ENCODE data around the gene CCL8. TPM values are rescaled to one million over a fixed set of nuclear protein-coding genes. Genes with fewer than 3 reads are reported as not detected.
A peak's percentile ranks its signal among the peaks of the same experiment; 100 is the strongest.

The CCL8 gene
- total RNA-seq, 1 donor from 2014 or later: 1.5 TPM

DNA sequence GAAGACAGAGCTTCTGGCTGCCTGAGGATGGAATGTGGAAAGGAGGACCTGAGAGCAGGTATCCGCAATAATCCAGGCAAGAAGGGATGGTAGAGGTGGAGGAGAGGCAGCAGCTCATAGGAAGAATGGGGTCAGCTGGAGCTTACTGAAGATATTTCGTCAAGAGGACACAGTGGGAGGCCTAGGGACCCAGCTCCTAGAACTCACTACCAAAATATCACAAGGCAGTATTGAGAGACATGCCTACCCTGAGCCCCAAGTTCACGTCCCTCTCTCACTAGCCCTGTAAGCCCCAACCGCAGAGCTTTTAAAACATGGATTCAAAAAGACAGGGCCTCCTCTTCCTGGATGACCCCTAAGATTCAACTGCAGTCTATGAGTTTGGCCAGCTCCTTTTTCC is 14.2 kb upstream of the CCL8 start:
- intact Hi-C loops (cut with DNase I): loop anchor here (10.0 kb wide), 1 partner anchor 100 kb away; no protein-coding TSS in a partner anchor
- no peak overlapping the region for H3K4me3 ChIP-seq
- no peak for DNase-seq
- H3K27me3 ChIP-seq: no peaks in the 10 kb centered on the region
- H3K4me1 ChIP-seq: peaks cover 24% of the 10 kb centered on the region
- no peak for ATAC-seq
- no peaks in the 10 kb centered on the region for H3K9me3 ChIP-seq
- TF ChIP-seq, protein P1, sequence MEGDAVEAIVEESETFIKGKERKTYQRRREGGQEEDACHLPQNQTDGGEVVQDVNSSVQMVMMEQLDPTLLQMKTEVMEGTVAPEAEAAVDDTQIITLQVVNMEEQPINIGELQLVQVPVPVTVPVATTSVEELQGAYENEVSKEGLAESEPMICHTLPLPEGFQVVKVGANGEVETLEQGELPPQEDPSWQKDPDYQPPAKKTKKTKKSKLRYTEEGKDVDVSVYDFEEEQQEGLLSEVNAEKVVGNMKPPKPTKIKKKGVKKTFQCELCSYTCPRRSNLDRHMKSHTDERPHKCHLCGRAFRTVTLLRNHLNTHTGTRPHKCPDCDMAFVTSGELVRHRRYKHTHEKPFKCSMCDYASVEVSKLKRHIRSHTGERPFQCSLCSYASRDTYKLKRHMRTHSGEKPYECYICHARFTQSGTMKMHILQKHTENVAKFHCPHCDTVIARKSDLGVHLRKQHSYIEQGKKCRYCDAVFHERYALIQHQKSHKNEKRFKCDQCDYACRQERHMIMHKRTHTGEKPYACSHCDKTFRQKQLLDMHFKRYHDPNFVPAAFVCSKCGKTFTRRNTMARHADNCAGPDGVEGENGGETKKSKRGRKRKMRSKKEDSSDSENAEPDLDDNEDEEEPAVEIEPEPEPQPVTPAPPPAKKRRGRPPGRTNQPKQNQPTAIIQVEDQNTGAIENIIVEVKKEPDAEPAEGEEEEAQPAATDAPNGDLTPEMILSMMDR (IDR thresholded peaks at IDR 0.05): no peak
- H3K27ac ChIP-seq: no peak overlapping the region
- no peaks in the 10 kb centered on the region for H3K36me3 ChIP-seq

DNA sequence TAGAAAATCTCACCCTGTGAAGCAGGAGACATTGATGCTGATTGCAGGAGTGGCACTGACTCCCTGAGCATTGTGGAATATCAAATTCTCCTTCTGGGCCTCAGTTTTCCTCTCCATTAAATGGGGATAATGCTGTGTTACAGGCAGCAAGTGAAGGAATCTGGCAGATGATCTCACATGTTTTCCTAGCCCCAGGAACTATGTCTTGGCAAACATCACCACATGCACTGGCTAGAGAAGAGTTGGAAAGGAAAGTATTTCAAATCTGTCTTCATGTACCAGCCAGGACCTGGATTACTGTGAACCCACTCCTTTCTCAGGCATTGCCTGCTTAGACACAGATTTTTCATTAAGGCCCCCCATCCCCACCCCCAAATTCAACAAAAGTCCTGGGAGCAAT is 13.6 kb upstream of the CCL8 start:
- Histone ChIP-seq H3K27ac (no peak overlapping the region), H3K4me3 (no peak overlapping the region), H3K36me3 (no peaks in the 10 kb centered on the region), H3K27me3 (no peaks in the 10 kb centered on the region), H3K4me1 (peaks cover 23% of the 10 kb centered on the region), H3K9me3 (no peaks in the 10 kb centered on the region)
- ATAC-seq (no peak), DNase-seq (no peak)
- TF ChIP-seq, protein P1 (IDR thresholded peaks at IDR 0.05): no peak
- intact Hi-C loops (cut with DNase I): loop anchor here (10.0 kb wide), 1 partner anchor 101 kb away; no protein-coding TSS in a partner anchor

GRCh38 chr17:34306466-34306865 is 12.8 kb upstream of the CCL8 start:
- intact Hi-C loops (cut with DNase I): loop anchor here (10.0 kb wide), 1 partner anchor 102 kb away; no protein-coding TSS in a partner anchor
- peak; percentile 73 for ATAC-seq
- no peak for DNase-seq
- TF ChIP-seq, protein P1 (IDR thresholded peaks at IDR 0.05): peak; percentile 47
- Histone ChIP-seq H3K9me3 (no peaks in the 10 kb centered on the region), H3K27me3 (no peaks in the 10 kb centered on the region), H3K4me1 (peaks cover 18% of the 10 kb centered on the region), H3K4me3 (no peak overlapping the region), H3K27ac (no peak overlapping the region), H3K36me3 (no peaks in the 10 kb centered on the region)

- H3K4me3 ChIP-seq: no peak overlapping the region
- DNase-seq: no peak
- no peak for ATAC-seq
- H3K36me3 ChIP-seq: no peaks in the 10 kb centered on the region
- H3K27ac ChIP-seq: no peak overlapping the region
- TF ChIP-seq, protein P1 (IDR thresholded peaks at IDR 0.05): no peak
- peaks cover 18% of the 10 kb centered on the region for H3K4me1 ChIP-seq
- no peaks in the 10 kb centered on the region for H3K27me3 ChIP-seq
- H3K9me3 ChIP-seq: no peaks in the 10 kb centered on the region
- intact Hi-C loops (cut with DNase I): loop anchor here (10.0 kb wide), 1 partner anchor 102 kb away; no protein-coding TSS in a partner anchor
Measured at GRCh38 chr17:34307110-34307509, 12.1 kb upstream of the CCL8 start.

DNA sequence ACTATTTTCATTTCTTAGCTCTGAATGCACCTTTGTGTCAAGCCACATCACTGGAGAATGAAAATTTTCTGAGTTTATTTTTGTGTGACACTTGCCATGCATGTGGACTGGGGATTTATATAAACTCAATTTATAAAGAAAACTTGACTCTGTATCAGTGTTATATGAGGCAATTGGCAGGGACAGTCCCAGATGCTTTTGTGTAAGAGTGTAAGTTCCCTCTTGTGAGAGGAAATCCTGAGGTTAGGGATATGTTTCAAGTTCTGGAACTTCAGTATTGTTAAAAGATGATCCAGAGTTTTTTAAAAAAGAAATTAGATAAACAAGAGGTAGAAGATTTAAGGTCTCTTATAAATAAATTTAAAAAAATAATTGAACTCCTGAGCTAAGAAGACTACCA is 10.9 kb upstream of the CCL8 start:
- Histone ChIP-seq H3K27ac (no peak overlapping the region), H3K9me3 (no peaks in the 10 kb centered on the region), H3K36me3 (no peaks in the 10 kb centered on the region), H3K4me3 (no peak overlapping the region), H3K27me3 (no peaks in the 10 kb centered on the region), H3K4me1 (peaks cover 23% of the 10 kb centered on the region)
- intact Hi-C loops (cut with DNase I): loop anchor here (10.0 kb wide), 1 partner anchor 104 kb away; no protein-coding TSS in a partner anchor
- no peak for ATAC-seq
- DNase-seq: no peak
- TF ChIP-seq, protein P1 (IDR thresholded peaks at IDR 0.05): no peak

- H3K36me3 ChIP-seq: no peaks in the 10 kb centered on the region
- TF ChIP-seq, protein P1 (IDR thresholded peaks at IDR 0.05): no peak
- no peaks in the 10 kb centered on the region for H3K9me3 ChIP-seq
- no peak overlapping the region for H3K4me3 ChIP-seq
- H3K27ac ChIP-seq: no peak overlapping the region
- ATAC-seq: no peak
- H3K27me3 ChIP-seq: no peaks in the 10 kb centered on the region
- peaks cover 26% of the 10 kb centered on the region for H3K4me1 ChIP-seq
- intact Hi-C loops (cut with DNase I): no loop called here
- DNase-seq: no peak
Measured at GRCh38 chr17:34311291-34311690, 7.9 kb upstream of the CCL8 start.
